HG03378 (cell line): ENCODE data around the gene ADD1.

Source experiments
- ATAC-seq: cut with Tn5 transposase; IDR thresholded peaks from one replicate; pipeline ENCODE4 v1.9.1; 2021; ENCODE audit warnings: mild to moderate bottlenecking, moderate library complexity; ENCODE audit not compliant: unreplicated experiment

The ADD1 gene

GRCh38 chr4:2820216-2820982 lies 23.2 kb upstream of the ADD1 start:
- ATAC-seq = no peak

- ATAC-seq = no peak
Observed at GRCh38 chr4:2822461-2823300, 21.0 kb upstream of the ADD1 start.

- no peak for ATAC-seq
Observed at GRCh38 chr4:2823301-2823670, 20.4 kb upstream of the ADD1 start.

GRCh38 chr4:2823671-2824328 lies 19.8 kb upstream of the ADD1 start:
- ATAC-seq = no peak

- no peak for ATAC-seq
Observed at GRCh38 chr4:2824329-2824835, 19.3 kb upstream of the ADD1 start.

- no peak for ATAC-seq
Observed at GRCh38 chr4:2824836-2825381, 18.7 kb upstream of the ADD1 start.

- ATAC-seq = no peak
Observed at GRCh38 chr4:2825740-2826139, 17.9 kb upstream of the ADD1 start.

GRCh38 chr4:2827071-2827873 lies 16.4 kb upstream of the ADD1 start:
- no peak for ATAC-seq

- no peak for ATAC-seq
Observed at GRCh38 chr4:2827874-2828751, 15.5 kb upstream of the ADD1 start.

GRCh38 chr4:2828758-2829181 lies 14.9 kb upstream of the ADD1 start:
- no peak for ATAC-seq

GRCh38 chr4:2829321-2829932 lies 14.2 kb upstream of the ADD1 start:
- no peak for ATAC-seq

- no peak for ATAC-seq
Observed at GRCh38 chr4:2829933-2830451, 13.7 kb upstream of the ADD1 start.

- ATAC-seq = no peak
Observed at GRCh38 chr4:2830632-2831610, 12.7 kb upstream of the ADD1 start.

- no peak for ATAC-seq
Observed at GRCh38 chr4:2831611-2832308, 11.9 kb upstream of the ADD1 start.

- peak; percentile 71 for ATAC-seq
Observed at GRCh38 chr4:2832309-2832980, 11.2 kb upstream of the ADD1 start.

- peak; percentile 11 for ATAC-seq
Observed at GRCh38 chr4:2832981-2833670, 10.5 kb upstream of the ADD1 start.
